HG02981 (cell line): ENCODE results near the gene RPH3AL.

Source experiments
- ATAC-seq: cut with Tn5 transposase; IDR thresholded peaks from one replicate; pipeline ENCODE4 v1.9.1; 2021; ENCODE audit warnings: mild to moderate bottlenecking, moderate library complexity; ENCODE audit not compliant: unreplicated experiment

RPH3AL gene

GRCh38 chr17:337022-337420 lies 15.6 kb downstream of the RPH3AL start:
- no peak for ATAC-seq

- no peak for ATAC-seq
These were observed 16.2 kb downstream of the RPH3AL start for GRCh38 chr17:336110-337021.

- no peak for ATAC-seq
These were observed 16.9 kb downstream of the RPH3AL start for GRCh38 chr17:335691-336090.

- ATAC-seq: no peak
These were observed 17.6 kb downstream of the RPH3AL start for GRCh38 chr17:334974-335481.

GRCh38 chr17:333626-334396 lies 18.8 kb downstream of the RPH3AL start:
- ATAC-seq: no peak

GRCh38 chr17:332558-333322 lies 19.9 kb downstream of the RPH3AL start:
- ATAC-seq: no peak

GRCh38 chr17:332023-332422 lies 20.6 kb downstream of the RPH3AL start:
- no peak for ATAC-seq

- ATAC-seq: no peak
These were observed 21.5 kb downstream of the RPH3AL start for GRCh38 chr17:330993-331701.

GRCh38 chr17:329784-330420 lies 22.7 kb downstream of the RPH3AL start:
- no peak for ATAC-seq

- no peak for ATAC-seq
These were observed 24.6 kb downstream of the RPH3AL start for GRCh38 chr17:327971-328370.

GRCh38 chr17:327296-327695 lies 25.3 kb downstream of the RPH3AL start:
- no peak for ATAC-seq

GRCh38 chr17:326010-326621 lies 26.5 kb downstream of the RPH3AL start:
- no peak for ATAC-seq

- no peak for ATAC-seq
These were observed 27.2 kb downstream of the RPH3AL start for GRCh38 chr17:325270-326009.

- ATAC-seq: no peak
These were observed 28.7 kb downstream of the RPH3AL start for GRCh38 chr17:323721-324571.

- no peak for ATAC-seq
These were observed 29.4 kb downstream of the RPH3AL start for GRCh38 chr17:323181-323580.

GRCh38 chr17:322006-322780 lies 30.4 kb downstream of the RPH3AL start:
- ATAC-seq: no peak

GRCh38 chr17:321386-321941 lies 31.1 kb downstream of the RPH3AL start:
- no peak for ATAC-seq
